Peyer's patch (tissue), 4 donors: ENCODE data around the gene SOX5. TPM values are rescaled to one million over a fixed set of nuclear protein-coding genes. Genes with fewer than 3 reads are reported as not detected.

Experiments used
- DNase-seq, 3 donors: peaks; one replicate each; pipeline ENCODE4 v3.0.0-alpha.2; 2017 to 2019
- H3K27ac ChIP-seq, 4 donors: fragments of 200-600 bp; sonication (generic); one replicate each; pipeline ENCODE4 v1.5.1; 2016 to 2019
- H3K27me3 ChIP-seq, 2 donors: fragments of 200-600 bp; sonication (generic); one replicate each; pipeline ENCODE4 v1.5.1; 2019
- H3K36me3 ChIP-seq, 3 donors: fragments of 200-600 bp; sonication (generic); one replicate each; pipeline ENCODE4 v1.5.1; 2016 to 2019
- H3K4me1 ChIP-seq, 4 donors: fragments of 200-600 bp; sonication (generic); one replicate each; pipeline ENCODE4 v1.5.1; 2016 to 2019
- H3K4me3 ChIP-seq, 4 donors: fragments of 200-600 bp; sonication (generic); 1 replicate in 3 of 4; 2 replicates in 1 of 4; pipeline ENCODE4 v1.5.1; 2016 to 2019; ENCODE audit warnings: mild to moderate bottlenecking in 1 of 4
- H3K9me3 ChIP-seq, 4 donors: fragments of 200-600 bp; sonication (generic); one replicate each; pipeline ENCODE4 v1.5.1; 2016 to 2019; ENCODE audit warnings: mild to moderate bottlenecking in 1 of 4
- CTCF ChIP-seq, 6 experiments: fragments of 450-650 bp in 4 of 6; fragments of 200-600 bp in 2 of 6; sonication (generic) in 1 of 6; IDR thresholded peaks; one replicate each; pipeline ENCODE4 v1.5.1; 2017 to 2019; ENCODE audit warnings: antibody characterized with exemption in 6 of 6, mild to moderate bottlenecking in 3 of 6, moderate library complexity in 1 of 6
- POLR2A ChIP-seq, 2 donors: fragments of 450-650 bp; IDR thresholded peaks; one replicate each; pipeline ENCODE4 v1.5.1; 2017; ENCODE audit warnings: antibody characterized with exemption in 2 of 2, mild to moderate bottlenecking in 2 of 2, moderate library complexity in 2 of 2
- total RNA-seq, 4 donors: library from RNA; depleted of rRNA; stranded (reverse); fragments of >200 nt; gene quantifications; one replicate each; pipeline ENCODE4 v1.1.0, GENCODE V29; 2016

SOX5 gene
- total RNA-seq, 4 donors from 2014 or later: 3.8 to 27.2 (median 11.6) TPM

- H3K27ac ChIP-seq: no peak overlapping the region
- no peak for DNase-seq
- H3K27me3 ChIP-seq: no peaks in the 10 kb centered on the region
- H3K36me3 ChIP-seq: no peaks in the 10 kb centered on the region
- TF ChIP-seq CTCF (IDR thresholded peaks at IDR 0.05) (no peak), POLR2A (IDR thresholded peaks at IDR 0.05) (no peak)
- no peaks in the 10 kb centered on the region for H3K9me3 ChIP-seq
- no peaks in the 10 kb centered on the region for H3K4me1 ChIP-seq
- H3K4me3 ChIP-seq: no peak overlapping the region
These were observed 37.9 kb downstream of the SOX5 start for GRCh38 chr12:23911574-23911973.

GRCh38 chr12:23909551-23909950 is 39.9 kb downstream of the SOX5 start:
- no peaks in the 10 kb centered on the region for H3K27me3 ChIP-seq
- H3K4me3 ChIP-seq: no peak overlapping the region
- no peak for TF ChIP-seq CTCF (IDR thresholded peaks at IDR 0.05)
- no peak for TF ChIP-seq POLR2A (IDR thresholded peaks at IDR 0.05)
- no peak for DNase-seq
- H3K27ac ChIP-seq: no peak overlapping the region
- H3K36me3 ChIP-seq: no peaks in the 10 kb centered on the region
- no peaks in the 10 kb centered on the region for H3K9me3 ChIP-seq
- H3K4me1 ChIP-seq: no peaks in the 10 kb centered on the region

GRCh38 chr12:23906329-23906728 is 43.1 kb downstream of the SOX5 start:
- TF ChIP-seq POLR2A (IDR thresholded peaks at IDR 0.05): no peak
- TF ChIP-seq CTCF (IDR thresholded peaks at IDR 0.05): no peak
- DNase-seq: no peak
- H3K36me3 ChIP-seq: no peaks in the 10 kb centered on the region
- H3K4me1 ChIP-seq: no peaks in the 10 kb centered on the region
- no peak overlapping the region for H3K27ac ChIP-seq
- no peaks in the 10 kb centered on the region for H3K9me3 ChIP-seq
- no peaks in the 10 kb centered on the region for H3K27me3 ChIP-seq
- H3K4me3 ChIP-seq: no peak overlapping the region

- Histone ChIP-seq H3K4me1 (no peaks in the 10 kb centered on the region), H3K36me3 (no peaks in the 10 kb centered on the region), H3K9me3 (no peaks in the 10 kb centered on the region), H3K27me3 (no peaks in the 10 kb centered on the region), H3K4me3 (no peak overlapping the region), H3K27ac (no peak overlapping the region)
- TF ChIP-seq POLR2A (IDR thresholded peaks at IDR 0.05) (no peak), CTCF (IDR thresholded peaks at IDR 0.05) (no peak)
- no peak for DNase-seq
These were observed 50.0 kb downstream of the SOX5 start for GRCh38 chr12:23899434-23899833.

GRCh38 chr12:23898121-23898520 is 51.3 kb downstream of the SOX5 start:
- Histone ChIP-seq H3K4me1 (no peaks in the 10 kb centered on the region), H3K27ac (no peak overlapping the region), H3K4me3 (no peak overlapping the region), H3K27me3 (no peaks in the 10 kb centered on the region), H3K36me3 (no peaks in the 10 kb centered on the region), H3K9me3 (no peaks in the 10 kb centered on the region)
- no peak for TF ChIP-seq POLR2A (IDR thresholded peaks at IDR 0.05)
- no peak for TF ChIP-seq CTCF (IDR thresholded peaks at IDR 0.05)
- DNase-seq: no peak

GRCh38 chr12:23895792-23896218 is 53.7 kb downstream of the SOX5 start:
- Histone ChIP-seq H3K9me3 (no peaks in the 10 kb centered on the region), H3K4me1 (no peaks in the 10 kb centered on the region), H3K27ac (no peak overlapping the region), H3K4me3 (no peak overlapping the region), H3K27me3 (no peaks in the 10 kb centered on the region), H3K36me3 (no peaks in the 10 kb centered on the region)
- DNase-seq: no peak
- no peak for TF ChIP-seq POLR2A (IDR thresholded peaks at IDR 0.05)
- TF ChIP-seq CTCF (IDR thresholded peaks at IDR 0.05): no peak
